ACC112 (cell line): ENCODE results near the gene TPRA1.
A peak's percentile ranks its signal among the peaks of the same experiment; 100 is the strongest.

ENCODE experiments used
- H2AFZ ChIP-seq: fragments of 200-600 bp; sonication (generic); one replicate; pipeline ENCODE4 v1.6.0; 2017; ENCODE audit warnings: antibody characterized with exemption, low read length; ENCODE audit not compliant: unreplicated experiment
- H3K27ac ChIP-seq: fragments of 200-600 bp; sonication (generic); 2 replicates; pipeline ENCODE4 v1.5.1; 2014; ENCODE audit warnings: low read depth, mild to moderate bottlenecking, antibody characterized with exemption, low read length, moderate library complexity
- H3K27me3 ChIP-seq: fragments of 200-600 bp; sonication (generic); 2 replicates; pipeline ENCODE4 v1.6.1; 2014; ENCODE audit warnings: mild to moderate bottlenecking, antibody characterized with exemption, low read length, moderate library complexity, mixed read lengths; ENCODE audit not compliant: insufficient read depth
- H3K36me3 ChIP-seq: fragments of 200-600 bp; sonication (generic); 2 replicates; pipeline ENCODE4 v1.6.1; 2016; ENCODE audit warnings: mild to moderate bottlenecking, antibody characterized with exemption, low read length, moderate library complexity, mixed read lengths; ENCODE audit not compliant: insufficient read depth
- H3K4me1 ChIP-seq: fragments of 200-600 bp; sonication (generic); one replicate; pipeline ENCODE4 v1.6.1; 2016; ENCODE audit warnings: low read length, mixed read lengths; ENCODE audit not compliant: insufficient read depth, unreplicated experiment, control insufficient read depth
- H3K4me3 ChIP-seq: fragments of 200-600 bp; sonication (generic); 2 replicates; pipeline ENCODE4 v1.5.1; 2014; ENCODE audit warnings: mild to moderate bottlenecking, low read depth, low read length
- H3K79me2 ChIP-seq: fragments of 200-600 bp; sonication (generic); one replicate; pipeline ENCODE4 v1.6.0; 2016; ENCODE audit warnings: low read length; ENCODE audit not compliant: control insufficient read depth, unreplicated experiment, insufficient read depth

Gene TPRA1

DNA sequence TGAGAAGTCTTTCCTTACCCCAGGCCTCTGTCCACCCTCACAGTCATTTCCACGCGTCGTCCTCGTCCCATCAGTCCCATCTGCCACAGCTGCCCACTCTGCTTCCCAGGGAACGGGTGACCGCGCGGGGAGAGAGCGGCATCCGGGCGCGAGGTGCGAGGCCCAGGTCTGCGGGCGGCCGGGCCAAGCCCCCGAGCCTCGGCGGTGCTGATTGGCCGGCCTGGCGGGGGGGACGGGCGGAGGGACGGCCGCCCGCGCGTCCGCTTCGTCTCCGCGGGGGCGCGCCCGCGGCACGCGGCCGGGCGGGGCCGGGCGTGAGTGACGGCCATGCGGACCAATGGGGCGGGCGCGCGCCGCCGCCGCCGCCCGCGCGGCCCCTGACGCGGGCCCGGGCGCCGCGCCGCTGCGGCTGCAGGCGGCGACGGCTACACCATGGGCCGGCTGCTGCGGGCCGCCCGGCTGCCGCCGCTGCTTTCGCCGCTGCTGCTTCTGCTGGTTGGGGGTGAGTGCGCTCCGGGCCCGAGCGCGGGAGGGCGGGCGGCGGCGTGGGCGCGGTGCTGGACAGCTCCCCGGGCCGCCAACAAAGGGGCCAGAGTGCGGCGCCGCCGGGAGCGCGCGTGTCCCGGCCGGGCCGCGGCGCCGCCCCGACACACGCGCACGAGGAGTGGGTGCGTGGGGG is 38.4 kb upstream of the TPRA1 start, which contains the start of gene PODXL2:
Gene PODXL2 (plus strand): TSS at position 398 of the 679 bp plus-strand sequence. CDS start 35 bp downstream, at position 433.
- peak within 1 kb of the TSS; percentile 86 for H3K4me3 ChIP-seq
- H3K27me3 ChIP-seq = peaks cover 15% of the 10 kb centered on the region
- H2AFZ ChIP-seq = peak within 1 kb of the TSS; percentile 88
- H3K36me3 ChIP-seq = no peaks in the 10 kb centered on the region
- peaks cover 2% of the 10 kb centered on the region for H3K79me2 ChIP-seq
- H3K4me1 ChIP-seq = peaks cover 7% of the 10 kb centered on the region
- no peak within 1 kb of the TSS for H3K27ac ChIP-seq

DNA sequence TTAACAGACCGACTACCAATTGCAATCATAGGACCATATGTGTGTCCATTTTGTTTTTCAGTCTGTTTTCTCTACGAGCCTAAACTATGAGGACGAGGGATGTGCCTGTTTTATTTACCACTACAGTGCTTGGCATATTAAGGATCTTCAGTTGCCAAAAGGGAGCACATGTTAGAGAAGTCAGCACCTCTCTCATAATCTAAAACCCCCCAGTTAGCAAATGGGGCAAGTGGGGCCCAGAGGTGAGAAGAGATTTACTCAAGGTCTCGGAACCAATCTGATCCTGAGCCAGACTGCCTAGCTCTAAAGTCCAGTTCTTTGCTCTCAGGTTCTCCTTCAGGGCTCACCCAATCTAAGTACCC is 37.9 kb upstream of the TPRA1 start:
- peaks cover 2% of the 10 kb centered on the region for H3K79me2 ChIP-seq
- no peak overlapping the region for H2AFZ ChIP-seq
- H3K27ac ChIP-seq = no peak overlapping the region
- no peaks in the 10 kb centered on the region for H3K36me3 ChIP-seq
- peak overlapping the region; percentile 55 for H3K4me3 ChIP-seq
- peaks cover 7% of the 10 kb centered on the region for H3K4me1 ChIP-seq
- peaks cover 15% of the 10 kb centered on the region for H3K27me3 ChIP-seq

DNA sequence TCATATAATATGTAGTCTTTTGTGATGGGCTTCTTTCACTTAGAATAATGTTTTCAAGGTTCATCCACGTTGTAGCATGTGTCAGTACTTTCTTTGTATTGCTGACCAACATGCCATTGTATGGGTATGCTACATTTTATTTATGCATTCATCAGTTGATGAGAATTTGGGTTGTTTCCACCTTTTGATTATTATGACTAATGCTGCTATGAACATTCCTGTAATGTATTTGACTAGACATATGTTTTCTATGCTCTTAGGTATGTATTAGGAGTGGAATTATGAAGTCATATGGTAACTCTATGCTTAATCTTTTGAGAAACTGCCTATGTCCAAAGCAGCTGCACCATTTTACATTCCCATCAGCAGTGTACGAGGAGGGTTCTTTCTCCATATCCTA is 35.3 kb upstream of the TPRA1 start:
- peaks cover 2% of the 10 kb centered on the region for H3K79me2 ChIP-seq
- peaks cover 7% of the 10 kb centered on the region for H3K4me1 ChIP-seq
- H3K36me3 ChIP-seq = peaks cover 5% of the 10 kb centered on the region; the same call in 1 of the 2 replicates
- H2AFZ ChIP-seq = no peak overlapping the region
- H3K4me3 ChIP-seq = no peak overlapping the region
- H3K27ac ChIP-seq = no peak overlapping the region
- H3K27me3 ChIP-seq = peaks cover 15% of the 10 kb centered on the region

DNA sequence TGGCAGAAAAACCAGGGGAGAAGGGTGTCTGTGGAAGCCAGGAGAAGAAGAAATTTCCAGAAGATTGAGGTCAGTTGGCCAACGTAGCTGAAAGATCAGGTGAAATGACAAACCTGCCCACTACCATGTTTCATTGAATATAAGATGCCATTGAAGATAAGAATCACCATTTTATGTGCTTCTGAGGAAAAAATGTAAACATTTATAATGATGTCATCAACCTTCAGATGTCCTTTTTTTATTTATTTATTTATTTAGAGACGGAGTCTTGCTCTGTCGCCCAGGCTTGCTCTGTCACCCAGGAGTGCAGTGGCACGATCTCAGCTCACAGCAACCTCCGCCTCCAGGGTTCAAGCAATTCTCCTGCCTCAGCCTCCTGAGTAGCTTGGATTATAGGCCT is 33.5 kb upstream of the TPRA1 start:
- H3K27ac ChIP-seq = no peak overlapping the region
- H3K4me1 ChIP-seq = no peaks in the 10 kb centered on the region
- H3K27me3 ChIP-seq = peaks cover 8% of the 10 kb centered on the region; the same call in 1 of the 2 replicates
- no peak overlapping the region for H2AFZ ChIP-seq
- no peaks in the 10 kb centered on the region for H3K79me2 ChIP-seq
- no peak overlapping the region for H3K4me3 ChIP-seq
- H3K36me3 ChIP-seq = peaks cover 7% of the 10 kb centered on the region; the same call in 1 of the 2 replicates

DNA sequence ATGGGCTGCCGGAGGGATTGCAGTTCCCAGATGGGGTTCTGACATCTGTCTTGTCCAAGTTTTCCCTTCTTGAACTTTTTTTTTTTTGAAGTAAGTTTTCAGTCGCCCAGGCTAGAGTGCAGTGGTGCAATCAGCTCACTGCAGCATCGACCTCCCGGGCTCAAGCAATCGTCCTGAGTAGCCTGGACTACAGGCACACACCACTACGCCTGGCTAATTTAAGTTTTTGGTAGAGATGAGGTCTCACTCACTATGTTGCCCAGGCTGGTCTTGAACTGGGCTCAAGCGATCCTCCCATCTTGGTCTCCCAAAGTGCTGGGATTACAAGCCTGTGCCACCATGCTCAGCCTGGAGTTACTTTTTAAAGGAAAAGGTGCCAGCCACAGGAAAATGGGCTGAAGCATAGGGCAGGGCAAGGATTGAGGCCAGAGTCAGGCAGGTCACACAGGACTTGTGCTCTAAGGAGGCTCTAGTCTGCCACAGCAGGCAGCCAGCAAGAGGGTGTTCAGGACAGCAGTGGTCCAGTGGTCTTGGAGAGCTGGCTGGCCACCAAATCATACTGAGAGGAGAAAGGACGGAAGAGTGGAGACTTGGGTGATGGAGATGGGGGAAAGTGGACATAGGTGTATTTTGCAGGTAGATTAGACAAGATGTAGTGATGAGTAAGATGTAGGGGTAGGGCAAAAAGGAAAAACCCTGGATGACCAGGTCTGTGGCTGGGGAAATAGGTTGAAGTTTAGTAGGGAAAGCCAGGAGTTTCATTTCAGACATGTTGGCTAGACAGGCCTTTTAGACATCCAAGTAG is 32.4 kb upstream of the TPRA1 start:
- H3K27ac ChIP-seq = no peak overlapping the region
- no peak overlapping the region for H3K4me3 ChIP-seq
- no peak overlapping the region for H2AFZ ChIP-seq
- H3K36me3 ChIP-seq = peaks cover 17% of the 10 kb centered on the region; the same call in 1 of the 2 replicates
- H3K4me1 ChIP-seq = no peaks in the 10 kb centered on the region
- peaks cover 8% of the 10 kb centered on the region; the same call in 1 of the 2 replicates for H3K27me3 ChIP-seq
- H3K79me2 ChIP-seq = no peaks in the 10 kb centered on the region

DNA sequence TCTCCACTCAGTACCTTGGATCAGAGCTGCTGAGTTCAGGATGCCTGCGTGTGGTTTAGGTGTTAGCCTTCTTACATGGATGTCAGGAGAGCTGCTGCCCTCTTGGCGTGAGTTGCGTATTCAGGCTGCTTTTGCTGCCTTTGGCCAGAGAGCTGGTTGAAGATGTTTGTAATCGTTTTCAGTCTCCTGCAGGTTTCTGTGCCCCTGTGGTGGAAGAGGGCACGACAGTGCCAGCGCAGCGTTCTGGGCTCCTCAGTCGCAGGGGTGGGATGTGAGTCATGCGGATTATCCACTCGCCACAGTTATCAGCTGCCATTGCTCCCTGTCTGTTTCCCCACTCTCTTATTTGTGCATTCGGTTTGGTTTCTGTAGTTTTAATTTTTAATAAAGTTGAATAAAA is 31.5 kb upstream of the TPRA1 start:
- no peaks in the 10 kb centered on the region for H3K79me2 ChIP-seq
- H3K36me3 ChIP-seq = peaks cover 24% of the 10 kb centered on the region; the same call in 1 of the 2 replicates
- no peak overlapping the region for H2AFZ ChIP-seq
- 0 out of 2 replicates have a peak, but pooled peaks cover 2% of the 10 kb centered on the region for H3K27me3 ChIP-seq
- H3K27ac ChIP-seq = no peak overlapping the region
- no peaks in the 10 kb centered on the region for H3K4me1 ChIP-seq
- H3K4me3 ChIP-seq = no peak overlapping the region

DNA sequence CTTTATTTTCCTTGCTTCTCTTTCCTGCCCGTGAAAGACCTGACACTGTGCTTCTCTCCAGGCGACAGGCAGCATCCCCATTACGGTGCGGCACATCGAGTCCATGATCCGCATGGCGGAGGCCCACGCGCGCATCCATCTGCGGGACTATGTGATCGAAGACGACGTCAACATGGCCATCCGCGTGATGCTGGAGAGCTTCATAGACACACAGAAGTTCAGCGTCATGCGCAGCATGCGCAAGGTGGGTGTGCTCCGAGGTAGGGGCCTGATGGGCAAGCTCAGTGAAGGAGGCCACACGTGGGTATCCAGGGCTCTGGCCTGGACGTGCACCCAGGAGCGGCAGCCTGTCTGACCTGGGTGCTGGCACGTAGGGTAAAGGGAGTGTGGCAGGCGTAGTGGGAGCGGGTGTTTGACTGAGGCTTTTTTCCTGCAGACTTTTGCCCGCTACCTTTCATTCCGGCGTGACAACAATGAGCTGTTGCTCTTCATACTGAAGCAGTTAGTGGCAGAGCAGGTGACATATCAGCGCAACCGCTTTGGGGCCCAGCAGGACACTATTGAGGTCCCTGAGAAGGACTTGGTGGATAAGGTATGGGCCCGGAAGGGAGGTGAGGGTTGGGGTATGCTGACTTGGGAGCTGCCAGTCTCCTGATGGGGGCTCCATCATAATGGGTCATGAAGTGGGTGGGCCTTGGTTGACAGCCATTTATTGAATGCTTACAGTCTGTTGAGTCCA is 30.3 kb upstream of the TPRA1 start:
- no peaks in the 10 kb centered on the region for H3K27me3 ChIP-seq
- H3K36me3 ChIP-seq = peaks cover 32% of the 10 kb centered on the region
- peaks cover 1% of the 10 kb centered on the region for H3K4me1 ChIP-seq
- no peaks in the 10 kb centered on the region for H3K79me2 ChIP-seq
- no peak overlapping the region for H2AFZ ChIP-seq
- no peak overlapping the region for H3K4me3 ChIP-seq
- H3K27ac ChIP-seq = no peak overlapping the region

DNA sequence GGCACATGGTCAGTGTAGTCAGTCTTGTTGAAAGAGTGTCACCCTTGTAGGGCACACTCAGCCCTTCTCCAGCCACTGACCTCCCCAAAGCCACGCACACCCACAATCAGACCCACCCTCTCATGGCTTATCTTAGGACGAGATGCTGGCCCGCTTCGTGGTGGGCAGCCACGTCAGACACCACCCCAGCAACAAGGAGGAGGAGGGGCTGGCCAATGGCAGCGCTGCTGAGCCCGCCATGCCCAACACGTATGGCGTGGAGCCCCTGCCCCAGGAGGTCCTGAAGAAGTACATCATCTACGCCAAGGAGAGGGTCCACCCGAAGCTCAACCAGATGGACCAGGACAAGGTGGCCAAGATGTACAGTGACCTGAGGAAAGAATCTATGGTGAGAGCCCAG is 28.4 kb upstream of the TPRA1 start:
- Histone ChIP-seq H2AFZ (no peak overlapping the region), H3K4me1 (peaks cover 21% of the 10 kb centered on the region), H3K36me3 (peaks cover 39% of the 10 kb centered on the region), H3K79me2 (peaks cover 5% of the 10 kb centered on the region), H3K4me3 (no peak overlapping the region), H3K27ac (no peak overlapping the region), H3K27me3 (no peaks in the 10 kb centered on the region)

DNA sequence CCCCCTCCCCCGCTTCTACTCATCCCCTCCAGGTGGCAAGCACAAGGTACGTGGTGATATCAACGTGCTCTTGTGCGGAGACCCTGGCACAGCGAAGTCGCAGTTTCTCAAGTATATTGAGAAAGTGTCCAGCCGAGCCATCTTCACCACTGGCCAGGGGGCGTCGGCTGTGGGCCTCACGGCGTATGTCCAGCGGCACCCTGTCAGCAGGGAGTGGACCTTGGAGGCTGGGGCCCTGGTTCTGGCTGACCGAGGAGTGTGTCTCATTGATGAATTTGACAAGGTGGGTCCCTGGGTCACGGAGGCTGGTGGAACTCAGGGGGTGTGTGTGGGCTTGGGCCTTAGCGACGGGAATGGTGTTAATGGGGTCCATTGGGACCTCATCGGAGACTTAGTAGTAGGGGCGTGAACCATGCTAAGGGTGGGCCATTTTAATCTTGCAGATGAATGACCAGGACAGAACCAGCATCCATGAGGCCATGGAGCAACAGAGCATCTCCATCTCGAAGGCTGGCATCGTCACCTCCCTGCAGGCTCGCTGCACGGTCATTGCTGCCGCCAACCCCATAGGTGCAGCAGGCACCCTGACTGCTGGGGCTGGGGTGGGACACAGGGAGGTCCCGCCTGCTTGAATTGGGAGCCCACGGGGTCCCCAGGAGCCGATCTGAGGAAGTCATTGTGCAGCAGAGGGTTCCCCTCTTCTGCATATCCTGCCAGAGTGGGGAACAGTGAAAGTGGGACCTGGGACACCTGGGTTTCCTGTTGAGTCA is 26.5 kb upstream of the TPRA1 start:
- Histone ChIP-seq H3K4me1 (peaks cover 39% of the 10 kb centered on the region), H3K36me3 (peaks cover 45% of the 10 kb centered on the region), H3K27ac (no peak overlapping the region)

More for the DNA sequence above, 26.5 kb upstream of the TPRA1 start:
- H2AFZ ChIP-seq = no peak overlapping the region
- H3K27me3 ChIP-seq = no peaks in the 10 kb centered on the region
- peaks cover 5% of the 10 kb centered on the region for H3K79me2 ChIP-seq
- no peak overlapping the region for H3K4me3 ChIP-seq
